ENCODE results near the gene LRRN4CL. TPM values are rescaled to one million over a fixed set of nuclear protein-coding genes. Genes with fewer than 3 reads are reported as not detected.
A peak's percentile ranks its signal among the peaks of the same experiment; 100 is the strongest.

Gene LRRN4CL
- total and polyA plus RNA-seq, 9 of the 15 experiments (the other 6 are each of a cell fraction or from before 2014, with no cell fraction given), result 0.03 to 0.11 (median 0.05) TPM; not detected in 4

GRCh38 chr11:62671236-62671607, 18.1 kb downstream of the LRRN4CL start (continued):
- TF ChIP-seq PBX2 (CRISPR knock-in tag; IDR thresholded peaks at IDR 0.05; ENCODE audit: low read depth) (no peak), PBX2 (tag; conservative IDR thresholded peaks at IDR 0.05; ENCODE audit: low read depth) (no peak), TCF7L2 (IDR thresholded peaks at IDR 0.05; ENCODE audit: low read depth, low read length) (no peak), WHSC1 (IDR thresholded peaks at IDR 0.05; ENCODE audit: low read length) (no peak), ZNF212 (CRISPR knock-in tag; IDR thresholded peaks at IDR 0.05) (no peak), HDGF (IDR thresholded peaks at IDR 0.05) (no peak), MAFK (IDR thresholded peaks at IDR 0.05; ENCODE audit: low read length) (no peak), ZNF146 (CRISPR knock-in tag; IDR thresholded peaks at IDR 0.05; ENCODE audit: unreplicated experiment) (no peak), SETDB1 (IDR thresholded peaks at IDR 0.05; ENCODE audit: low read length) (no peak), CREBBP (IDR thresholded peaks at IDR 0.05; ENCODE audit: low read depth, low read length) (no peak), SOX6 (IDR thresholded peaks at IDR 0.05) (no peak), SMARCE1 (IDR thresholded peaks at IDR 0.05) (no peak), BDP1 (IDR thresholded peaks at IDR 0.05; ENCODE audit: insufficient read depth, insufficient read length) (no peak), ZNF644 (tag; IDR thresholded peaks at IDR 0.05; ENCODE audit: low read depth) (no peak), ZNF134 (CRISPR knock-in tag; conservative IDR thresholded peaks at IDR 0.05) (no peak), ZNF668 (CRISPR knock-in tag; IDR thresholded peaks at IDR 0.05) (no peak)
- TF ChIP-seq, protein P1, sequence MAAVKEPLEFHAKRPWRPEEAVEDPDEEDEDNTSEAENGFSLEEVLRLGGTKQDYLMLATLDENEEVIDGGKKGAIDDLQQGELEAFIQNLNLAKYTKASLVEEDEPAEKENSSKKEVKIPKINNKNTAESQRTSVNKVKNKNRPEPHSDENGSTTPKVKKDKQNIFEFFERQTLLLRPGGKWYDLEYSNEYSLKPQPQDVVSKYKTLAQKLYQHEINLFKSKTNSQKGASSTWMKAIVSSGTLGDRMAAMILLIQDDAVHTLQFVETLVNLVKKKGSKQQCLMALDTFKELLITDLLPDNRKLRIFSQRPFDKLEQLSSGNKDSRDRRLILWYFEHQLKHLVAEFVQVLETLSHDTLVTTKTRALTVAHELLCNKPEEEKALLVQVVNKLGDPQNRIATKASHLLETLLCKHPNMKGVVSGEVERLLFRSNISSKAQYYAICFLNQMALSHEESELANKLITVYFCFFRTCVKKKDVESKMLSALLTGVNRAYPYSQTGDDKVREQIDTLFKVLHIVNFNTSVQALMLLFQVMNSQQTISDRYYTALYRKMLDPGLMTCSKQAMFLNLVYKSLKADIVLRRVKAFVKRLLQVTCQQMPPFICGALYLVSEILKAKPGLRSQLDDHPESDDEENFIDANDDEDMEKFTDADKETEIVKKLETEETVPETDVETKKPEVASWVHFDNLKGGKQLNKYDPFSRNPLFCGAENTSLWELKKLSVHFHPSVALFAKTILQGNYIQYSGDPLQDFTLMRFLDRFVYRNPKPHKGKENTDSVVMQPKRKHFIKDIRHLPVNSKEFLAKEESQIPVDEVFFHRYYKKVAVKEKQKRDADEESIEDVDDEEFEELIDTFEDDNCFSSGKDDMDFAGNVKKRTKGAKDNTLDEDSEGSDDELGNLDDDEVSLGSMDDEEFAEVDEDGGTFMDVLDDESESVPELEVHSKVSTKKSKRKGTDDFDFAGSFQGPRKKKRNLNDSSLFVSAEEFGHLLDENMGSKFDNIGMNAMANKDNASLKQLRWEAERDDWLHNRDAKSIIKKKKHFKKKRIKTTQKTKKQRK (IDR thresholded peaks at IDR 0.05; ENCODE audit: borderline replicate concordance, low read depth, low read length), result no peak
- TF ChIP-seq, protein P2, sequence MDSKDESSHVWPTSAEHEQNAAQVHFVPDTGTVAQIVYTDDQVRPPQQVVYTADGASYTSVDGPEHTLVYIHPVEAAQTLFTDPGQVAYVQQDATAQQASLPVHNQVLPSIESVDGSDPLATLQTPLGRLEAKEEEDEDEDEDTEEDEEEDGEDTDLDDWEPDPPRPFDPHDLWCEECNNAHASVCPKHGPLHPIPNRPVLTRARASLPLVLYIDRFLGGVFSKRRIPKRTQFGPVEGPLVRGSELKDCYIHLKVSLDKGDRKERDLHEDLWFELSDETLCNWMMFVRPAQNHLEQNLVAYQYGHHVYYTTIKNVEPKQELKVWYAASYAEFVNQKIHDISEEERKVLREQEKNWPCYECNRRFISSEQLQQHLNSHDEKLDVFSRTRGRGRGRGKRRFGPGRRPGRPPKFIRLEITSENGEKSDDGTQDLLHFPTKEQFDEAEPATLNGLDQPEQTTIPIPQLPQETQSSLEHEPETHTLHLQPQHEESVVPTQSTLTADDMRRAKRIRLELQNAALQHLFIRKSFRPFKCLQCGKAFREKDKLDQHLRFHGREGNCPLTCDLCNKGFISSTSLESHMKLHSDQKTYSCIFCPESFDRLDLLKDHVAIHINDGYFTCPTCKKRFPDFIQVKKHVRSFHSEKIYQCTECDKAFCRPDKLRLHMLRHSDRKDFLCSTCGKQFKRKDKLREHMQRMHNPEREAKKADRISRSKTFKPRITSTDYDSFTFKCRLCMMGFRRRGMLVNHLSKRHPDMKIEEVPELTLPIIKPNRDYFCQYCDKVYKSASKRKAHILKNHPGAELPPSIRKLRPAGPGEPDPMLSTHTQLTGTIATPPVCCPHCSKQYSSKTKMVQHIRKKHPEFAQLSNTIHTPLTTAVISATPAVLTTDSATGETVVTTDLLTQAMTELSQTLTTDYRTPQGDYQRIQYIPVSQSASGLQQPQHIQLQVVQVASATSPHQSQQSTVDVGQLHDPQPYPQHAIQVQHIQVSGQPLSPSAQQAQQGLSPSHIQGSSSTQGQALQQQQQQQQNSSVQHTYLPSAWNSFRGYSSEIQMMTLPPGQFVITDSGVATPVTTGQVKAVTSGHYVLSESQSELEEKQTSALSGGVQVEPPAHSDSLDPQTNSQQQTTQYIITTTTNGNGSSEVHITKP (IDR thresholded peaks at IDR 0.05; ENCODE audit: partially characterized antibody), result peak; percentile 80
- TF ChIP-seq, protein P3, sequence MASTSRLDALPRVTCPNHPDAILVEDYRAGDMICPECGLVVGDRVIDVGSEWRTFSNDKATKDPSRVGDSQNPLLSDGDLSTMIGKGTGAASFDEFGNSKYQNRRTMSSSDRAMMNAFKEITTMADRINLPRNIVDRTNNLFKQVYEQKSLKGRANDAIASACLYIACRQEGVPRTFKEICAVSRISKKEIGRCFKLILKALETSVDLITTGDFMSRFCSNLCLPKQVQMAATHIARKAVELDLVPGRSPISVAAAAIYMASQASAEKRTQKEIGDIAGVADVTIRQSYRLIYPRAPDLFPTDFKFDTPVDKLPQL (IDR thresholded peaks at IDR 0.05; ENCODE audit: extremely low read depth, insufficient read length), result no peak
- TF ChIP-seq, protein P4, sequence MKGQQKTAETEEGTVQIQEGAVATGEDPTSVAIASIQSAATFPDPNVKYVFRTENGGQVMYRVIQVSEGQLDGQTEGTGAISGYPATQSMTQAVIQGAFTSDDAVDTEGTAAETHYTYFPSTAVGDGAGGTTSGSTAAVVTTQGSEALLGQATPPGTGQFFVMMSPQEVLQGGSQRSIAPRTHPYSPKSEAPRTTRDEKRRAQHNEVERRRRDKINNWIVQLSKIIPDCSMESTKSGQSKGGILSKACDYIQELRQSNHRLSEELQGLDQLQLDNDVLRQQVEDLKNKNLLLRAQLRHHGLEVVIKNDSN (CRISPR knock-in tag; IDR thresholded peaks at IDR 0.05), result no peak

Measured in K562 (cell line).